Loucy (cell line): ENCODE measurements around the gene UQCRHL.

Experiments used
- H2AFZ ChIP-seq: fragments of 200-600 bp; sonication (generic); 2 replicates; pipeline ENCODE4 v1.6.0; 2016; ENCODE audit warnings: antibody characterized with exemption, mild to moderate bottlenecking, low read length, moderate library complexity
- H3F3A ChIP-seq: fragments of 200-600 bp; 2 replicates; pipeline ENCODE4 v1.6.0; 2016; ENCODE audit warnings: antibody characterized with exemption, low read depth, mild to moderate bottlenecking
- H3K27me3 ChIP-seq: fragments of 200-600 bp; sonication (generic); 2 replicates; pipeline ENCODE4 v1.6.1; 2014; ENCODE audit warnings: low read length, mild to moderate bottlenecking; ENCODE audit not compliant: insufficient read depth, poor library complexity, severe bottlenecking
- H3K36me3 ChIP-seq: fragments of 200-600 bp; sonication (generic); 2 replicates; pipeline ENCODE4 v1.6.1; 2016; ENCODE audit warnings: low read length; ENCODE audit not compliant: insufficient read depth
- H3K4me1 ChIP-seq: fragments of 200-600 bp; sonication (generic); 2 replicates; pipeline ENCODE4 v1.5.1; 2014; ENCODE audit warnings: low read length, mild to moderate bottlenecking; ENCODE audit not compliant: insufficient read depth, poor library complexity, severe bottlenecking
- H3K4me2 ChIP-seq: fragments of 200-600 bp; sonication (generic); 2 replicates; pipeline ENCODE4 v1.6.0; 2014; ENCODE audit warnings: antibody characterized with exemption, low read length, low read depth, mild to moderate bottlenecking; ENCODE audit not compliant: poor library complexity, severe bottlenecking
- H3K4me3 ChIP-seq: fragments of 200-600 bp; sonication (generic); 2 replicates; pipeline ENCODE4 v1.5.1; 2014; ENCODE audit warnings: low read length, mild to moderate bottlenecking, mixed read lengths; ENCODE audit not compliant: poor library complexity, severe bottlenecking
- H3K79me2 ChIP-seq: fragments of 200-600 bp; sonication (generic); 2 replicates; pipeline ENCODE4 v1.6.1; 2014; ENCODE audit warnings: low read length; ENCODE audit not compliant: insufficient read depth
- H3K9ac ChIP-seq: fragments of 200-600 bp; sonication (generic); 2 replicates; pipeline ENCODE4 v1.6.0; 2014; ENCODE audit warnings: mild to moderate bottlenecking, low read depth, low read length, moderate library complexity; ENCODE audit not compliant: poor library complexity, severe bottlenecking
- H3K9me2 ChIP-seq: fragments of 200-600 bp; sonication (generic); replicated peaks from 2 replicates; pipeline ENCODE4 v1.6.1; 2016; ENCODE audit warnings: low read depth, low read length, mixed read lengths
- H3K9me3 ChIP-seq: fragments of 200-600 bp; sonication (generic); 2 replicates; pipeline ENCODE4 v1.6.1; 2014; ENCODE audit warnings: mild to moderate bottlenecking, antibody characterized with exemption, low read length, low read depth; ENCODE audit not compliant: insufficient read depth
- H4K20me1 ChIP-seq: fragments of 200-600 bp; sonication (generic); 2 replicates; pipeline ENCODE4 v1.6.0; 2014; ENCODE audit warnings: antibody characterized with exemption, low read length, mild to moderate bottlenecking; ENCODE audit not compliant: insufficient read depth, poor library complexity, severe bottlenecking
- EZH2phosphoT487 ChIP-seq: fragments of 200-600 bp; IDR thresholded peaks from 2 replicates; pipeline ENCODE4 v1.6.1; 2018; ENCODE audit warnings: antibody characterized with exemption, mild to moderate bottlenecking, moderate library complexity, borderline replicate concordance
- TF ChIP-seq, protein P1 (sequence below): fragments of 200-600 bp; sonication (generic); conservative IDR thresholded peaks from 2 replicates; pipeline ENCODE4 v1.5.1; 2014; ENCODE audit warnings: mild to moderate bottlenecking, antibody characterized with exemption, low read length

Gene UQCRHL

DNA sequence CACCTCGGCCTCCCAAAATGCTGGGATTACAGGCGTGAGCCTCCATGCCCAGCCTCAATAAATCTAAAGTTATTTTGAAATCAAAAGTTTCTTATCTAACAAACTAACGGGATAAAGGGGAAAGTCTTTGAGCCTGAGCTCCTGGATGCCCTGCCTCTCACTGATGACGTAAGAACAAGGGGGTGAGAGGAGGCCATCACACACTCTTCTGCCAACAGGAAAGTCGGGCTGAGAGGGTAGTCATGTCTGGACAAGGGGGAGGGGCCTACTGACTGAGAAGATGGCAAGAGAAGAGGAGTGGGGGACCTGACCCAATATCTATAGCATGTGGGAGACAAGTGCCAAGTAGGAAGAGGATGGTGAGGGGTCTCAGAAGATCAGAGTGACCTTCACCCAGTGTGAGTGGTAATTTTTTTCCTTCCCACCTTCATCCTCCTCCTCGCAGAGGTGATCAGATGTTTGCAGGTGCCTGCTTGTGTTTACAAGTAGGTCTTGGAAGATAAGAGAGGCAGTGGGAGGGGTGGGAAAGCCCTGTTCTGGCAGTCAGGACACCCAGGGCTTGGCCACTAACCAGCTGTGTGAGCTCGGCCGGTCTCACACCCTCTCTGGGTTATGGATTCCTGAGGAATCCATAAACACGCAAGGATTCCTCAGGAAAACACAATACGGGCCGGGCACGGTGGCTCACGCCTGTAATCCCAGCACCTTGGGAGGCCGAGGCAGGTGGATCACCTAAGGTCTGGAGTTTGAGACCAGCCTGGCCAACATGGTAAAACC is 9.6 kb downstream of the UQCRHL start:
- H3K9me3 ChIP-seq = no peaks in the 10 kb centered on the region
- no peak overlapping the region for H2AFZ ChIP-seq
- H3K4me2 ChIP-seq = no peak overlapping the region
- H3K9ac ChIP-seq = no peak overlapping the region
- no peak for TF ChIP-seq EZH2phosphoT487
- TF ChIP-seq, protein P1, sequence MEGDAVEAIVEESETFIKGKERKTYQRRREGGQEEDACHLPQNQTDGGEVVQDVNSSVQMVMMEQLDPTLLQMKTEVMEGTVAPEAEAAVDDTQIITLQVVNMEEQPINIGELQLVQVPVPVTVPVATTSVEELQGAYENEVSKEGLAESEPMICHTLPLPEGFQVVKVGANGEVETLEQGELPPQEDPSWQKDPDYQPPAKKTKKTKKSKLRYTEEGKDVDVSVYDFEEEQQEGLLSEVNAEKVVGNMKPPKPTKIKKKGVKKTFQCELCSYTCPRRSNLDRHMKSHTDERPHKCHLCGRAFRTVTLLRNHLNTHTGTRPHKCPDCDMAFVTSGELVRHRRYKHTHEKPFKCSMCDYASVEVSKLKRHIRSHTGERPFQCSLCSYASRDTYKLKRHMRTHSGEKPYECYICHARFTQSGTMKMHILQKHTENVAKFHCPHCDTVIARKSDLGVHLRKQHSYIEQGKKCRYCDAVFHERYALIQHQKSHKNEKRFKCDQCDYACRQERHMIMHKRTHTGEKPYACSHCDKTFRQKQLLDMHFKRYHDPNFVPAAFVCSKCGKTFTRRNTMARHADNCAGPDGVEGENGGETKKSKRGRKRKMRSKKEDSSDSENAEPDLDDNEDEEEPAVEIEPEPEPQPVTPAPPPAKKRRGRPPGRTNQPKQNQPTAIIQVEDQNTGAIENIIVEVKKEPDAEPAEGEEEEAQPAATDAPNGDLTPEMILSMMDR = no peak
- H3K4me1 ChIP-seq = no peaks in the 10 kb centered on the region
- H3K27me3 ChIP-seq = no peaks in the 10 kb centered on the region
- H3K36me3 ChIP-seq = no peaks in the 10 kb centered on the region
- no peaks in the 10 kb centered on the region for H3K9me2 ChIP-seq
- no peaks in the 10 kb centered on the region for H3F3A ChIP-seq
- H3K79me2 ChIP-seq = no peaks in the 10 kb centered on the region
- H4K20me1 ChIP-seq = no peaks in the 10 kb centered on the region
- H3K4me3 ChIP-seq = no peak overlapping the region

DNA sequence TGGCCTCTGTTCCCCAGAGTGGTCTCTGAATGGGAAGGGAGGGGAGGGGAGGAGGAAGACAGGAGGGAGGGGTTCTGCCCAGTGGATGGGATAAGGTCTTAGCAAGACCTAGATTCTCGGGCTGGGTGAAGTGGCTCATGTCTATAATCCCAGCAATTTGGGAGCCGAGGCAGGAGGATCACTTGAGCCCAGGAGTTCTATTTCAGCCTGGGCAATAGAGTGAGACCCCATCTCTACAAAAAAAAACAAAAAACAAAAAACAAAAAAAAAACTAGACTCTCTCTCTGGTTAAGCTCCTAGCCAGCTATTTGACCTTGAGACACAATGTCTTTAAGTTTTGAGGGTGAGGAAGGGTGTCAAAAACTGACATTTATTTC is 11.4 kb downstream of the UQCRHL start:
- no peaks in the 10 kb centered on the region for H3K9me3 ChIP-seq
- no peaks in the 10 kb centered on the region for H3K36me3 ChIP-seq
- H3K4me2 ChIP-seq = no peak overlapping the region
- TF ChIP-seq EZH2phosphoT487 = no peak
- TF ChIP-seq, protein P1 = no peak
- H2AFZ ChIP-seq = no peak overlapping the region
- no peaks in the 10 kb centered on the region for H3K79me2 ChIP-seq
- no peak overlapping the region for H3K9ac ChIP-seq
- no peaks in the 10 kb centered on the region for H3F3A ChIP-seq
- no peaks in the 10 kb centered on the region for H3K9me2 ChIP-seq
- no peaks in the 10 kb centered on the region for H3K27me3 ChIP-seq
- H3K4me1 ChIP-seq = no peaks in the 10 kb centered on the region
- H3K4me3 ChIP-seq = no peak overlapping the region
- H4K20me1 ChIP-seq = no peaks in the 10 kb centered on the region

- Histone ChIP-seq H3K79me2 (no peaks in the 10 kb centered on the region), H3K27me3 (no peaks in the 10 kb centered on the region), H3K4me1 (no peaks in the 10 kb centered on the region), H3K4me2 (no peak overlapping the region), H3K36me3 (no peaks in the 10 kb centered on the region), H3F3A (no peaks in the 10 kb centered on the region), H3K9ac (no peak overlapping the region), H3K9me2 (no peaks in the 10 kb centered on the region), H3K9me3 (no peaks in the 10 kb centered on the region), H2AFZ (no peak overlapping the region), H3K4me3 (no peak overlapping the region), H4K20me1 (no peaks in the 10 kb centered on the region)
- TF ChIP-seq, protein P1 = no peak
- no peak for TF ChIP-seq EZH2phosphoT487
These were observed 18.7 kb downstream of the UQCRHL start for GRCh38 chr1:15788624-15789301.
